HG03139 (cell line): ENCODE data around the gene WDR31.

Source experiments
- ATAC-seq: cut with Tn5 transposase; IDR thresholded peaks from one replicate; pipeline ENCODE4 v1.9.1; 2021; ENCODE audit not compliant: unreplicated experiment

Gene WDR31

GRCh38 chr9:113341712-113342410, 1.8 kb upstream of the WDR31 start:
- no peak for ATAC-seq

- no peak for ATAC-seq
These were observed 2.4 kb downstream of the WDR31 start for GRCh38 chr9:113337714-113338113.

- ATAC-seq, result no peak
These were observed 8.3 kb downstream of the WDR31 start for GRCh38 chr9:113331780-113332179.

GRCh38 chr9:113328045-113328782, 11.9 kb downstream of the WDR31 start:
- ATAC-seq, result no peak

- ATAC-seq, result no peak
These were observed 13.8 kb downstream of the WDR31 start for GRCh38 chr9:113326230-113326629.

GRCh38 chr9:113322671-113323070, 17.4 kb downstream of the WDR31 start:
- ATAC-seq, result no peak

- no peak for ATAC-seq
These were observed 20.0 kb downstream of the WDR31 start for GRCh38 chr9:113320051-113320450.

GRCh38 chr9:113319054-113319453, 21.0 kb downstream of the WDR31 start:
- no peak for ATAC-seq

GRCh38 chr9:113317777-113318176, 22.3 kb downstream of the WDR31 start:
- no peak for ATAC-seq

GRCh38 chr9:113316030-113316429, 24.0 kb downstream of the WDR31 start:
- no peak for ATAC-seq

- no peak for ATAC-seq
These were observed 24.8 kb downstream of the WDR31 start for GRCh38 chr9:113315231-113315630.

GRCh38 chr9:113313261-113313660, 26.8 kb downstream of the WDR31 start:
- ATAC-seq, result no peak

- no peak for ATAC-seq
These were observed 28.1 kb downstream of the WDR31 start for GRCh38 chr9:113311961-113312360.

GRCh38 chr9:113310538-113310937, 29.5 kb downstream of the WDR31 start:
- ATAC-seq, result no peak

GRCh38 chr9:113309204-113309813, 30.8 kb downstream of the WDR31 start:
- no peak for ATAC-seq

- ATAC-seq, result no peak
These were observed 32.6 kb downstream of the WDR31 start for GRCh38 chr9:113307396-113307975.

GRCh38 chr9:113306566-113306965, 33.5 kb downstream of the WDR31 start:
- no peak for ATAC-seq

GRCh38 chr9:113302792-113303418, 37.2 kb downstream of the WDR31 start, which contains the start of gene RNF183:
Gene RNF183, minus strand, starts transcription at chr9:113303376. Its CDS starts 5,192 bp downstream, at chr9:113298184.
- no peak for ATAC-seq

GRCh38 chr9:113301548-113301947, 38.5 kb downstream of the WDR31 start:
- no peak for ATAC-seq

- no peak for ATAC-seq
These were observed 40.2 kb downstream of the WDR31 start for GRCh38 chr9:113299800-113300292.
